H9 (cell line): Measurements from ENCODE around the gene FBXO38. TPM values are rescaled to one million over a fixed set of nuclear protein-coding genes. Genes with fewer than 3 reads are reported as not detected.

Experiments
- DNase-seq: peaks from one replicate; pipeline ENCODE4 v3.0.0-alpha.2; 2017
- H2AFZ ChIP-seq: one replicate; pipeline ENCODE4 v1.6.1; 2013; ENCODE audit warnings: mild to moderate bottlenecking, low read length, control low read depth, moderate library complexity
- H2AK5ac ChIP-seq: 2 replicates; pipeline ENCODE4 v1.6.1; 2013; ENCODE audit warnings: low read length, control low read depth, mixed read lengths; ENCODE audit not compliant: insufficient read length
- H2BK120ac ChIP-seq: one replicate; pipeline ENCODE4 v1.6.1; 2013; ENCODE audit warnings: low read depth, mild to moderate bottlenecking, low read length, control low read depth, inconsistent platforms; ENCODE audit not compliant: poor library complexity, severe bottlenecking
- H2BK12ac ChIP-seq: 2 replicates; pipeline ENCODE4 v1.6.1; 2013; ENCODE audit warnings: low read length, control low read depth, mixed read lengths, low read depth; ENCODE audit not compliant: insufficient read length
- H2BK15ac ChIP-seq: 2 replicates; pipeline ENCODE4 v1.6.1; 2013; ENCODE audit warnings: low read depth, low read length, control low read depth
- H2BK20ac ChIP-seq: one replicate; pipeline ENCODE4 v1.6.1; 2013; ENCODE audit warnings: low read depth, mild to moderate bottlenecking, low read length, control low read depth, inconsistent platforms; ENCODE audit not compliant: poor library complexity, severe bottlenecking
- H2BK5ac ChIP-seq: 2 replicates; pipeline ENCODE4 v1.6.1; 2013; ENCODE audit warnings: low read length, control low read depth, mixed read lengths; ENCODE audit not compliant: insufficient read length
- H3K14ac ChIP-seq: 2 replicates; pipeline ENCODE4 v1.6.1; 2013; ENCODE audit warnings: low read length, control low read depth; ENCODE audit not compliant: insufficient read depth
- H3K18ac ChIP-seq: 2 replicates; pipeline ENCODE4 v1.6.1; 2013; ENCODE audit warnings: low read depth, mild to moderate bottlenecking, mixed read lengths, low read length, control low read depth; ENCODE audit not compliant: insufficient read length
- H3K23ac ChIP-seq: 2 replicates; pipeline ENCODE4 v1.6.1; 2013; ENCODE audit warnings: low read length, control low read depth, mixed read lengths, low read depth; ENCODE audit not compliant: insufficient read length
- H3K23me2 ChIP-seq: 2 replicates; pipeline ENCODE4 v1.6.1; 2013; ENCODE audit warnings: low read depth, mild to moderate bottlenecking, mixed read lengths, low read length, control low read depth; ENCODE audit not compliant: insufficient read length, poor library complexity, severe bottlenecking
- H3K27ac ChIP-seq: 2 replicates; pipeline ENCODE4 v1.5.1; 2013; ENCODE audit warnings: low read length, control low read depth, mixed read lengths, low read depth; ENCODE audit not compliant: insufficient read length
- H3K27me3 ChIP-seq: 2 replicates; pipeline ENCODE4 v1.6.1; 2013; ENCODE audit warnings: low read length, control low read depth, inconsistent platforms; ENCODE audit not compliant: insufficient read depth
- H3K4ac ChIP-seq: 2 replicates; pipeline ENCODE4 v1.6.1; 2013; ENCODE audit warnings: low read depth, mild to moderate bottlenecking, control low read depth, inconsistent platforms, low read length, moderate library complexity
- H3K4me1 ChIP-seq: 2 replicates; pipeline ENCODE4 v1.6.1; 2013; ENCODE audit warnings: low read length, control low read depth, inconsistent platforms; ENCODE audit not compliant: insufficient read depth
- H3K4me2 ChIP-seq: 2 replicates; pipeline ENCODE4 v1.6.1; 2013; ENCODE audit warnings: low read length, control low read depth, mixed read lengths; ENCODE audit not compliant: insufficient read length, insufficient read depth
- H3K56ac ChIP-seq: 2 replicates; pipeline ENCODE4 v1.6.1; 2013; ENCODE audit warnings: low read depth, mild to moderate bottlenecking, mixed read lengths, low read length, control low read depth; ENCODE audit not compliant: insufficient read length
- H3K79me1 ChIP-seq: 2 replicates; pipeline ENCODE4 v1.6.1; 2013; ENCODE audit warnings: low read depth, mild to moderate bottlenecking, moderate library complexity, low read length, control low read depth, inconsistent platforms; ENCODE audit not compliant: insufficient read depth, poor library complexity, severe bottlenecking
- H3K79me2 ChIP-seq: 2 replicates; pipeline ENCODE4 v1.6.1; 2013; ENCODE audit warnings: low read length, control low read depth, inconsistent platforms; ENCODE audit not compliant: insufficient read depth
- H3K9ac ChIP-seq: 2 replicates; pipeline ENCODE4 v1.6.1; 2013; ENCODE audit warnings: low read length, control low read depth, mixed read lengths; ENCODE audit not compliant: insufficient read length; ENCODE audit errors: extremely low read depth
- H3K9me3 ChIP-seq: one replicate; pipeline ENCODE4 v1.6.1; 2013; ENCODE audit warnings: low read depth, low read length, inconsistent platforms; ENCODE audit not compliant: control insufficient read depth
- H3T11ph ChIP-seq: one replicate; pipeline ENCODE4 v1.6.1; 2013; ENCODE audit warnings: mild to moderate bottlenecking, low read length, control low read depth, inconsistent platforms
- H4K20me1 ChIP-seq: one replicate; pipeline ENCODE4 v1.6.1; 2013; ENCODE audit not compliant: control insufficient read depth, insufficient read length, insufficient read depth
- H4K5ac ChIP-seq: 2 replicates; pipeline ENCODE4 v1.6.1; 2013; ENCODE audit warnings: low read depth, mild to moderate bottlenecking, mixed read lengths, low read length, control low read depth; ENCODE audit not compliant: insufficient read length
- H4K8ac ChIP-seq: replicated peaks from 2 replicates; pipeline ENCODE4 v1.6.1; 2013; ENCODE audit warnings: low read length, control low read depth, mixed read lengths, low read depth; ENCODE audit not compliant: insufficient read length
- H4K91ac ChIP-seq: 2 replicates; pipeline ENCODE4 v1.6.1; 2013; ENCODE audit warnings: low read depth, mild to moderate bottlenecking, moderate library complexity, mixed read lengths, low read length, control low read depth; ENCODE audit not compliant: insufficient read length
- H3K27ac Mint-ChIP-seq, 3 experiments: 2 replicates in 2 of 3; 3 replicates in 1 of 3; pipeline ENCODE4 v1.8.0; 2020 to 2021; ENCODE audit warnings: mixed read lengths in 3 of 3, mild to moderate bottlenecking in 1 of 3, moderate library complexity in 1 of 3
- H3K27me3 Mint-ChIP-seq: 2 replicates; pipeline ENCODE4 v1.8.0; 2021; ENCODE audit warnings: low read depth, mild to moderate bottlenecking, moderate library complexity, mixed read lengths
- H3K36me3 Mint-ChIP-seq, 3 experiments: 2 replicates in 2 of 3; 3 replicates in 1 of 3; pipeline ENCODE4 v1.8.0; 2020 to 2021; ENCODE audit warnings: low read depth in 3 of 3, mixed read lengths in 3 of 3; ENCODE audit not compliant: insufficient read depth in 1 of 3
- H3K4me1 Mint-ChIP-seq, 2 experiments: 2 replicates each; pipeline ENCODE4 v1.8.0; 2020; ENCODE audit warnings: mixed read lengths in 2 of 2
- H3K4me3 Mint-ChIP-seq, 2 experiments: 2 replicates in 1 of 2; 3 replicates in 1 of 2; pipeline ENCODE4 v1.8.0; 2020 to 2021; ENCODE audit warnings: mild to moderate bottlenecking in 2 of 2, mixed read lengths in 2 of 2, moderate library complexity in 1 of 2
- H3K9me3 Mint-ChIP-seq, 2 experiments: 2 replicates in 1 of 2; 3 replicates in 1 of 2; pipeline ENCODE4 v1.8.0; 2020; ENCODE audit warnings: mild to moderate bottlenecking in 2 of 2, mixed read lengths in 2 of 2, moderate library complexity in 1 of 2
- total RNA-seq: library from RNA; stranded (reverse); gene quantifications from 2 replicates; pipeline ENCODE4 v1.2.1, GENCODE V29; 2021
- TF ChIP-seq, protein P1 (sequence below): fragments of 200-600 bp; sonication (generic); conservative IDR thresholded peaks from 3 replicates; pipeline ENCODE4 v1.8.0; 2021; ENCODE audit warnings: antibody characterized with exemption, mild to moderate bottlenecking

FBXO38 gene
- total RNA-seq, 1 experiment from 2014 or later = 34.6 TPM

DNA sequence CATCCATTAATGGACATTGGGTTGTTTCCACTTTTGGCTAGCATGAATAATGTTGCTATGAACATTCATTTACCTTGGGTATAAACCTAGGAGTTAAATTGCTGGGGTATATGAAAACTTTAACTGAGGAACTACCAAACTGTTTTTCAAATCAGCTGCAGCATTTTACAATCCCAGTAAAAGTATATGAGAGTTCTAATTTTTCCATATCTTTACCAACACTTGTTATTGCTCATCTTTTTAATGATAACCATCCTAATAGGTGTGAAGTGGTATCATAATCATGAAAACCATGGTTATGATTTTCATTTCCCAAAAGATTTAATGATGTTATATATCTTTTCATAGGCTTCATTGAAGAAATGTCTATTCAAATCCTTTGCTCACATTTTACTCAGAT lies 15.5 kb upstream of the FBXO38 start:
- Histone ChIP-seq H3K14ac (no peak overlapping the region), H4K8ac (no peak overlapping the region), H3K79me1 (no peaks in the 10 kb centered on the region), H2BK120ac (no peak overlapping the region), H3K79me2 (no peaks in the 10 kb centered on the region), H3K56ac (no peak overlapping the region), H2AK5ac (no peak overlapping the region), H2AFZ (no peak overlapping the region), H2BK15ac (no peak overlapping the region), H3K9ac (no peak overlapping the region), H3K18ac (no peak overlapping the region), H3K4me2 (no peak overlapping the region), H3K23me2 (no peaks in the 10 kb centered on the region), H4K91ac (no peak overlapping the region), H3K4ac (no peak overlapping the region), H2BK20ac (no peak overlapping the region), H3K4me1 (no peaks in the 10 kb centered on the region), H3K9me3 (no peaks in the 10 kb centered on the region), H2BK5ac (no peak overlapping the region), H3K27me3 (no peaks in the 10 kb centered on the region), H3T11ph (no peak overlapping the region), H4K5ac (no peak overlapping the region), H4K20me1 (no peaks in the 10 kb centered on the region), H2BK12ac (no peak overlapping the region), H3K27ac (no peak overlapping the region), H3K23ac (no peak overlapping the region)
- DNase-seq = no peak
- TF ChIP-seq, protein P1, sequence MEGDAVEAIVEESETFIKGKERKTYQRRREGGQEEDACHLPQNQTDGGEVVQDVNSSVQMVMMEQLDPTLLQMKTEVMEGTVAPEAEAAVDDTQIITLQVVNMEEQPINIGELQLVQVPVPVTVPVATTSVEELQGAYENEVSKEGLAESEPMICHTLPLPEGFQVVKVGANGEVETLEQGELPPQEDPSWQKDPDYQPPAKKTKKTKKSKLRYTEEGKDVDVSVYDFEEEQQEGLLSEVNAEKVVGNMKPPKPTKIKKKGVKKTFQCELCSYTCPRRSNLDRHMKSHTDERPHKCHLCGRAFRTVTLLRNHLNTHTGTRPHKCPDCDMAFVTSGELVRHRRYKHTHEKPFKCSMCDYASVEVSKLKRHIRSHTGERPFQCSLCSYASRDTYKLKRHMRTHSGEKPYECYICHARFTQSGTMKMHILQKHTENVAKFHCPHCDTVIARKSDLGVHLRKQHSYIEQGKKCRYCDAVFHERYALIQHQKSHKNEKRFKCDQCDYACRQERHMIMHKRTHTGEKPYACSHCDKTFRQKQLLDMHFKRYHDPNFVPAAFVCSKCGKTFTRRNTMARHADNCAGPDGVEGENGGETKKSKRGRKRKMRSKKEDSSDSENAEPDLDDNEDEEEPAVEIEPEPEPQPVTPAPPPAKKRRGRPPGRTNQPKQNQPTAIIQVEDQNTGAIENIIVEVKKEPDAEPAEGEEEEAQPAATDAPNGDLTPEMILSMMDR = no peak
- H3K27ac Mint-ChIP-seq = no peak overlapping the region
- no peak overlapping the region for H3K4me3 Mint-ChIP-seq
- peaks cover 6 to 11% of the 10 kb centered on the region in 2 experiments; a peak in 4 of 5 replicates for H3K9me3 Mint-ChIP-seq
- peaks cover 0 to 10% (median 0%) of the 10 kb centered on the region in 3 experiments; a peak in 3 of 7 replicates for H3K36me3 Mint-ChIP-seq
- H3K4me1 Mint-ChIP-seq = peaks cover 11 to 12% of the 10 kb centered on the region in 2 experiments
- no peaks in the 10 kb centered on the region for H3K27me3 Mint-ChIP-seq
